Measurements from ENCODE around the gene WDR19. TPM values are rescaled to one million over a fixed set of nuclear protein-coding genes. Genes with fewer than 3 reads are reported as not detected.

The WDR19 gene
- total and polyA plus RNA-seq, 2 donors (not counting 3 experiments of a cell fraction or from before 2014, with no cell fraction given), result 27.1 to 28.2 TPM

DNA sequence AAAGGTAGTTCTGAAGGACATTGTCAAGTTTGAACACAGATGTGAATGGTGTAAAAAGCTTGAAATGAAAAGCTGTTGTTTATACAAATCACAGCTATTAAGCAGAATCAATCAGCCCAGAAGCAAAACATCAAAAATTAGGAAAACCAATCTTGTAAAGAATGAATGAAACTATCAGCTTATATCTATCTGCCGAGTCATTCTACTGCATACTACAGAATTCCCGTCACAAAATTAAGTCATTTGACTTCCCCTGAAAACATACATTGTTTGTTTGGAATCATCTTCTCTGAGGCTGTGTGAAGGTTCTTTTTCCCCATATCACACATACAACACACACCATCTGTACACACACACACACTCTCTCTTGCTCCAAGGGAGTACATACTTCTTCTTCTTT lies 103.5 kb downstream of the WDR19 start:
- intact Hi-C loops (cut with micrococcal nuclease), result no loop called here
- Histone ChIP-seq H2AFZ (ENCODE audit: low read depth, low read length) (no peak overlapping the region), H3K9me1 (replicated peaks; ENCODE audit: control insufficient read depth, extremely low read depth, insufficient read depth, low read length) (no peaks in the 10 kb centered on the region), H3K9me3 (replicated peaks; ENCODE audit: control insufficient read depth, insufficient read depth, low read length) (no peaks in the 10 kb centered on the region), H3K4me3 (replicated peaks in 1 of 3; ENCODE audit: insufficient read depth in 1 of 3, low read depth in 1 of 3, low read length in 3 of 3) (no peak overlapping the region), H3K9ac (replicated peaks; ENCODE audit: extremely low read depth, insufficient read depth, low read length) (no peak overlapping the region), H3K27me3 (ENCODE audit: control insufficient read depth in 2 of 2, insufficient read depth in 2 of 2, low read length in 2 of 2) (no peaks in the 10 kb centered on the region), H3K79me2 (ENCODE audit: control insufficient read depth, insufficient read depth, low read length) (no peaks in the 10 kb centered on the region), H3K36me3 (ENCODE audit: control insufficient read depth in 2 of 2, extremely low read depth in 1 of 2, insufficient read depth in 2 of 2, low read length in 2 of 2) (peaks cover 8 to 10% of the 10 kb centered on the region in 2 experiments), H4K20me1 (replicated peaks; ENCODE audit: control insufficient read depth, extremely low read depth, insufficient read depth, low read length) (no peaks in the 10 kb centered on the region), H3K27ac (ENCODE audit: insufficient read depth, low read depth, low read length) (peak overlapping the region; percentile 32), H3K4me2 (ENCODE audit: insufficient read depth, low read length) (peak overlapping the region; percentile 16), H3K4me1 (ENCODE audit: control insufficient read depth, extremely low read depth, insufficient read depth, low read length) (peaks cover 7% of the 10 kb centered on the region)
- ChIA-PET POLR2A (interaction anchor here (0.7 kb wide), 1 partner anchor 123 kb away, joined by 3 read pairs; no protein-coding TSS in a partner anchor), CTCF (interaction anchor here (0.9 to 1.7 kb wide), 5 partner anchors 12 to 183 kb away, joined by 3 read pairs; no protein-coding TSS in a partner anchor)
- BruUV-seq (replicated peaks), result no TSS peak
- dilution Hi-C loops (cut with MboI; ENCODE audit: extremely low pct_ligation_motif_present, low sequenced_read_pairs), result no loop called here
- TF ChIP-seq GATA2 (IDR thresholded peaks at IDR 0.05; ENCODE audit: insufficient read depth, insufficient read length, low read depth, low read length) (no peak), EZH2 (IDR thresholded peaks at IDR 0.05; ENCODE audit: borderline replicate concordance, low read depth, low read length, severe bottlenecking) (no peak), JUN (IDR thresholded peaks at IDR 0.05; ENCODE audit: borderline replicate concordance, insufficient read depth, insufficient read length, low read depth) (no peak), MYC (IDR thresholded peaks at IDR 0.05; ENCODE audit: low read depth, low read length) (no peak), POLR2AphosphoS5 (IDR thresholded peaks at IDR 0.05; ENCODE audit: insufficient read depth, low read depth, low read length) (no peak), POLR2A (IDR thresholded peaks at IDR 0.05; ENCODE audit: low read depth, low read length) (no peak), FOS (IDR thresholded peaks at IDR 0.05; ENCODE audit: borderline replicate concordance, insufficient read depth, low read length) (no peak)
- TF ChIP-seq, protein P1, sequence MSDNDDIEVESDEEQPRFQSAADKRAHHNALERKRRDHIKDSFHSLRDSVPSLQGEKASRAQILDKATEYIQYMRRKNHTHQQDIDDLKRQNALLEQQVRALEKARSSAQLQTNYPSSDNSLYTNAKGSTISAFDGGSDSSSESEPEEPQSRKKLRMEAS (IDR thresholded peaks at IDR 0.05; ENCODE audit: insufficient read depth, insufficient read length), result no peak
- TF ChIP-seq, protein P2, sequence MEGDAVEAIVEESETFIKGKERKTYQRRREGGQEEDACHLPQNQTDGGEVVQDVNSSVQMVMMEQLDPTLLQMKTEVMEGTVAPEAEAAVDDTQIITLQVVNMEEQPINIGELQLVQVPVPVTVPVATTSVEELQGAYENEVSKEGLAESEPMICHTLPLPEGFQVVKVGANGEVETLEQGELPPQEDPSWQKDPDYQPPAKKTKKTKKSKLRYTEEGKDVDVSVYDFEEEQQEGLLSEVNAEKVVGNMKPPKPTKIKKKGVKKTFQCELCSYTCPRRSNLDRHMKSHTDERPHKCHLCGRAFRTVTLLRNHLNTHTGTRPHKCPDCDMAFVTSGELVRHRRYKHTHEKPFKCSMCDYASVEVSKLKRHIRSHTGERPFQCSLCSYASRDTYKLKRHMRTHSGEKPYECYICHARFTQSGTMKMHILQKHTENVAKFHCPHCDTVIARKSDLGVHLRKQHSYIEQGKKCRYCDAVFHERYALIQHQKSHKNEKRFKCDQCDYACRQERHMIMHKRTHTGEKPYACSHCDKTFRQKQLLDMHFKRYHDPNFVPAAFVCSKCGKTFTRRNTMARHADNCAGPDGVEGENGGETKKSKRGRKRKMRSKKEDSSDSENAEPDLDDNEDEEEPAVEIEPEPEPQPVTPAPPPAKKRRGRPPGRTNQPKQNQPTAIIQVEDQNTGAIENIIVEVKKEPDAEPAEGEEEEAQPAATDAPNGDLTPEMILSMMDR (IDR thresholded peaks at IDR 0.05; ENCODE audit: extremely low read depth in 1 of 2, insufficient read depth in 1 of 2, low read depth in 1 of 2, low read length in 2 of 2), result no peak
- DNase-seq (ENCODE audit: low read depth, low spot score) (no peak), FAIRE-seq (no peak)

Data from endothelial cell of umbilical vein (primary cell).